SJSA1 (cell line): ENCODE data around the gene RNF14. TPM values are rescaled to one million over a fixed set of nuclear protein-coding genes. Genes with fewer than 3 reads are reported as not detected.

Experiments
- DNase-seq, 2 experiments: peaks; one replicate each; pipeline ENCODE4 v3.0.0-alpha.2; 2015 to 2020; ENCODE audit warnings: low spot score in 2 of 2, low read depth in 1 of 2
- H3K27ac ChIP-seq: fragments of 250-450 bp; sonication (Bioruptor Pico); 2 replicates; pipeline ENCODE4 v1.5.1; 2020; ENCODE audit warnings: mild to moderate bottlenecking, moderate library complexity
- H3K27me3 ChIP-seq: fragments of 250-450 bp; sonication (Bioruptor Pico); replicated peaks from 2 replicates; pipeline ENCODE4 v1.5.1; 2020; ENCODE audit warnings: mild to moderate bottlenecking, moderate library complexity
- H3K36me3 ChIP-seq: fragments of 250-450 bp; sonication (Bioruptor Pico); 2 replicates; pipeline ENCODE4 v1.5.1; 2020; ENCODE audit warnings: mild to moderate bottlenecking
- H3K4me1 ChIP-seq: fragments of 250-450 bp; sonication (Bioruptor Pico); replicated peaks from 2 replicates; pipeline ENCODE4 v1.6.1; 2021; ENCODE audit warnings: mild to moderate bottlenecking
- H3K4me3 ChIP-seq: fragments of 250-450 bp; sonication (Bioruptor Pico); 2 replicates; pipeline ENCODE4 v1.5.1; 2020; ENCODE audit warnings: mild to moderate bottlenecking
- H3K9me3 ChIP-seq: fragments of 250-450 bp; sonication (Bioruptor Pico); replicated peaks from 2 replicates; pipeline ENCODE4 v1.5.1; 2020; ENCODE audit warnings: mild to moderate bottlenecking
- total RNA-seq: library from RNA; depleted of rRNA; stranded (reverse); fragments of >200 nt; shearing (Covaris generic); gene quantifications from 2 replicates; pipeline ENCODE4 v1.2.3, GENCODE V29; 2014

The RNF14 gene
- total RNA-seq, 1 experiment from 2014 or later: 134 TPM

- H3K4me3 ChIP-seq: no peak overlapping the region
- no peaks in the 10 kb centered on the region for H3K9me3 ChIP-seq
- DNase-seq: no peak
- no peaks in the 10 kb centered on the region for H3K4me1 ChIP-seq
- H3K27ac ChIP-seq: no peak overlapping the region
- peaks cover 41% of the 10 kb centered on the region for H3K36me3 ChIP-seq
- no peaks in the 10 kb centered on the region for H3K27me3 ChIP-seq
Measured at GRCh38 chr5:142006363-142007236, 37.7 kb downstream of the RNF14 start.

- no peaks in the 10 kb centered on the region for H3K27me3 ChIP-seq
- no peak for DNase-seq
- H3K27ac ChIP-seq: no peak overlapping the region
- H3K9me3 ChIP-seq: no peaks in the 10 kb centered on the region
- peaks cover 2% of the 10 kb centered on the region for H3K4me1 ChIP-seq
- no peak overlapping the region for H3K4me3 ChIP-seq
- H3K36me3 ChIP-seq: peaks cover 37% of the 10 kb centered on the region
Measured at GRCh38 chr5:142007237-142007544, 38.3 kb downstream of the RNF14 start.

GRCh38 chr5:142008813-142009212, 39.9 kb downstream of the RNF14 start:
- Histone ChIP-seq H3K36me3 (peaks cover 26% of the 10 kb centered on the region), H3K4me1 (peaks cover 16% of the 10 kb centered on the region), H3K4me3 (no peak overlapping the region), H3K27ac (no peak overlapping the region), H3K9me3 (no peaks in the 10 kb centered on the region), H3K27me3 (no peaks in the 10 kb centered on the region)
- no peak for DNase-seq

- H3K36me3 ChIP-seq: peaks cover 18% of the 10 kb centered on the region
Measured at GRCh38 chr5:142009886-142010285, 41.0 kb downstream of the RNF14 start.

GRCh38 chr5:142011572-142012185, 42.8 kb downstream of the RNF14 start:
- DNase-seq: no peak
- Histone ChIP-seq H3K4me3 (no peak overlapping the region), H3K36me3 (peaks cover 3% of the 10 kb centered on the region; the same call in 1 of the 2 replicates), H3K9me3 (no peaks in the 10 kb centered on the region), H3K27me3 (no peaks in the 10 kb centered on the region), H3K4me1 (peaks cover 36% of the 10 kb centered on the region), H3K27ac (no peak overlapping the region)

More at GRCh38 chr5:142009886-142010285, 41.0 kb downstream of the RNF14 start:
- no peak for DNase-seq
- Histone ChIP-seq H3K4me1 (peaks cover 18% of the 10 kb centered on the region), H3K4me3 (no peak overlapping the region), H3K27me3 (no peaks in the 10 kb centered on the region), H3K27ac (no peak overlapping the region), H3K9me3 (no peaks in the 10 kb centered on the region)

- Histone ChIP-seq H3K4me3 (peak overlapping the region; percentile 49), H3K4me1 (peaks cover 36% of the 10 kb centered on the region), H3K27me3 (no peaks in the 10 kb centered on the region), H3K27ac (peak overlapping the region; percentile 54; the same call in 1 of the 2 replicates), H3K36me3 (no peaks in the 10 kb centered on the region; the same call in 1 of the 2 replicates), H3K9me3 (no peaks in the 10 kb centered on the region)
- peak in 1 of 2 experiments; percentile 21 for DNase-seq
Measured at GRCh38 chr5:142012186-142012785, 43.4 kb downstream of the RNF14 start.

GRCh38 chr5:142012792-142013388, 44.0 kb downstream of the RNF14 start, which contains the start of gene GNPDA1:
Gene GNPDA1, minus strand, starts transcription at chr5:142013027. Its CDS starts 992 bp downstream, at chr5:142012035.
- H3K4me3 ChIP-seq: peak within 1 kb of the TSS; percentile 49
- H3K27me3 ChIP-seq: no peaks in the 10 kb centered on the region
- H3K9me3 ChIP-seq: no peaks in the 10 kb centered on the region
- H3K4me1 ChIP-seq: peaks cover 36% of the 10 kb centered on the region
- H3K27ac ChIP-seq: peak within 1 kb of the TSS; percentile 54
- H3K36me3 ChIP-seq: no peaks in the 10 kb centered on the region; the same call in 1 of the 2 replicates
- peak; percentile 52 to 78 for DNase-seq

GRCh38 chr5:142013734-142014521, 45.0 kb downstream of the RNF14 start:
- Histone ChIP-seq H3K4me1 (peaks cover 36% of the 10 kb centered on the region), H3K27me3 (no peaks in the 10 kb centered on the region), H3K36me3 (no peaks in the 10 kb centered on the region; the same call in 1 of the 2 replicates), H3K4me3 (no peak overlapping the region), H3K27ac (no peak overlapping the region), H3K9me3 (no peaks in the 10 kb centered on the region)
- DNase-seq: peak; percentile 21 to 60

- Histone ChIP-seq H3K9me3 (peaks cover under 1% of the 10 kb centered on the region; the same call in 1 of the 2 replicates), H3K36me3 (no peaks in the 10 kb centered on the region; the same call in 1 of the 2 replicates), H3K27me3 (no peaks in the 10 kb centered on the region), H3K4me3 (no peak overlapping the region), H3K27ac (no peak overlapping the region), H3K4me1 (peaks cover 36% of the 10 kb centered on the region)
- peak in 1 of 2 experiments; percentile 64 for DNase-seq
Measured at GRCh38 chr5:142014911-142015584, 46.1 kb downstream of the RNF14 start.

- no peaks in the 10 kb centered on the region; the same call in 1 of the 2 replicates for H3K36me3 ChIP-seq
- H3K9me3 ChIP-seq: peaks cover 4% of the 10 kb centered on the region
- H3K27me3 ChIP-seq: no peaks in the 10 kb centered on the region
- H3K27ac ChIP-seq: no peak overlapping the region
- H3K4me1 ChIP-seq: peaks cover 36% of the 10 kb centered on the region
- peak in 1 of 2 experiments; percentile 38 for DNase-seq
- H3K4me3 ChIP-seq: no peak overlapping the region
Measured at GRCh38 chr5:142015781-142016533, 47.1 kb downstream of the RNF14 start.

- peaks cover 4% of the 10 kb centered on the region for H3K9me3 ChIP-seq
- peaks cover 36% of the 10 kb centered on the region for H3K4me1 ChIP-seq
- H3K27me3 ChIP-seq: no peaks in the 10 kb centered on the region; the same call in 1 of the 2 replicates
- H3K4me3 ChIP-seq: no peak overlapping the region
- DNase-seq: no peak
- H3K36me3 ChIP-seq: no peaks in the 10 kb centered on the region; the same call in 1 of the 2 replicates
- no peak overlapping the region for H3K27ac ChIP-seq
Measured at GRCh38 chr5:142016556-142016955, 47.7 kb downstream of the RNF14 start.
